Measurements from ENCODE around the gene ASCC3. TPM values are rescaled to one million over a fixed set of nuclear protein-coding genes. Genes with fewer than 3 reads are reported as not detected.

The ASCC3 gene
- total and polyA plus RNA-seq, 2 donors (not counting 3 experiments of a cell fraction or from before 2014, with no cell fraction given): 15.7 to 57.2 TPM

GRCh38 chr6:100461278-100461916 lies 419.7 kb downstream of the ASCC3 start:
- intact Hi-C loops (cut with micrococcal nuclease) (loop anchor here (2.0 to 10.0 kb wide), 5 partner anchors 119 to 857 kb away; partner anchors contain the start of gene PRDM13), dilution Hi-C loops (cut with MboI; ENCODE audit: extremely low pct_ligation_motif_present, low sequenced_read_pairs) (loop anchor here (25.0 kb wide), 1 partner anchor 349 kb away; no protein-coding TSS in a partner anchor)
- Histone ChIP-seq H3K79me2 (ENCODE audit: control insufficient read depth, insufficient read depth, low read length) (no peaks in the 10 kb centered on the region), H3K4me1 (ENCODE audit: control insufficient read depth, extremely low read depth, insufficient read depth, low read length) (peaks cover 21% of the 10 kb centered on the region), H3K9me1 (replicated peaks; ENCODE audit: control insufficient read depth, extremely low read depth, insufficient read depth, low read length) (no peaks in the 10 kb centered on the region), H3K4me2 (ENCODE audit: insufficient read depth, low read length) (peak overlapping the region; percentile 73), H3K9ac (replicated peaks; ENCODE audit: extremely low read depth, insufficient read depth, low read length) (no peak overlapping the region), H4K20me1 (replicated peaks; ENCODE audit: control insufficient read depth, extremely low read depth, insufficient read depth, low read length) (no peaks in the 10 kb centered on the region), H3K36me3 (ENCODE audit: control insufficient read depth in 2 of 2, extremely low read depth in 1 of 2, insufficient read depth in 2 of 2, low read length in 2 of 2) (no peaks in the 10 kb centered on the region), H2AFZ (ENCODE audit: low read depth, low read length) (peak overlapping the region; percentile 47), H3K27me3 (ENCODE audit: control insufficient read depth in 2 of 2, insufficient read depth in 2 of 2, low read length in 2 of 2) (peaks cover 81 to 100% of the 10 kb centered on the region in 2 experiments), H3K4me3 (replicated peaks in 1 of 3; ENCODE audit: insufficient read depth in 1 of 3, low read depth in 1 of 3, low read length in 3 of 3) (peak overlapping the region in 2 of 3 experiments; percentile 2 to 35), H3K9me3 (replicated peaks; ENCODE audit: control insufficient read depth, insufficient read depth, low read length) (no peaks in the 10 kb centered on the region), H3K27ac (ENCODE audit: insufficient read depth, low read depth, low read length) (no peak overlapping the region)
- CTCF ChIA-PET: interaction anchor here (0.7 to 4.8 kb wide), 42 partner anchors 8 to 593 kb away, joined by 3 to 72 read pairs (median 5); no protein-coding TSS in a partner anchor
- no TSS peak for BruUV-seq (replicated peaks)
- POLR2A ChIA-PET: interaction anchor here (1.4 kb wide), 1 partner anchor 161 kb away, joined by 3 read pairs; no protein-coding TSS in a partner anchor
- FAIRE-seq: peak; percentile 74
- DNase-seq (ENCODE audit: low read depth, low spot score): peak; percentile 68
- TF ChIP-seq GATA2 (IDR thresholded peaks at IDR 0.05; ENCODE audit: insufficient read depth, insufficient read length, low read depth, low read length) (no peak), EZH2 (IDR thresholded peaks at IDR 0.05; ENCODE audit: borderline replicate concordance, low read depth, low read length, severe bottlenecking) (peak; percentile 82), FOS (IDR thresholded peaks at IDR 0.05; ENCODE audit: borderline replicate concordance, insufficient read depth, low read length) (no peak), POLR2AphosphoS5 (IDR thresholded peaks at IDR 0.05; ENCODE audit: insufficient read depth, low read depth, low read length) (peak; percentile 12), POLR2A (IDR thresholded peaks at IDR 0.05; ENCODE audit: low read depth, low read length) (no peak), JUN (IDR thresholded peaks at IDR 0.05; ENCODE audit: borderline replicate concordance, insufficient read depth, insufficient read length, low read depth) (no peak), CTCF (IDR thresholded peaks at IDR 0.05; ENCODE audit: extremely low read depth in 1 of 2, insufficient read depth in 1 of 2, low read depth in 1 of 2, low read length in 2 of 2) (no peak)
